Activated CD4-positive, alpha-beta memory T cell treated with anti-CD3 and anti-CD28 coated beads, Interleukin-2, amount 10 ng/mL, durations not matched to agents 7 days and 5 days (primary cell): Measurements from ENCODE around the gene ERBB4. TPM values are rescaled to one million over a fixed set of nuclear protein-coding genes. Genes with fewer than 3 reads are reported as not detected.

Experiments
- CTCF ChIA-PET: fragments of 350-600 bp; sonication (Branson Sonifier 250); formaldehyde crosslinking; loops from one replicate; lab custom pipeline; 2021; ENCODE audit warnings: antibody characterized with exemption, inconsistent platforms; lab: Charles Lee
- POLR2A ChIA-PET: fragments of 350-600 bp; sonication (Branson Sonifier 250); formaldehyde crosslinking; loops from one replicate; lab custom pipeline; 2021; ENCODE audit warnings: antibody characterized with exemption; lab: Charles Lee
- DNase-seq: peaks from one replicate; pipeline ENCODE4 v3.0.0-alpha.2; 2020
- H3K27ac Mint-ChIP-seq: one replicate; pipeline ENCODE4 v1.8.0; 2021; ENCODE audit warnings: mild to moderate bottlenecking, mixed read lengths
- H3K27me3 Mint-ChIP-seq: one replicate; pipeline ENCODE4 v1.8.0; 2021; ENCODE audit warnings: mixed read lengths
- H3K36me3 Mint-ChIP-seq: one replicate; pipeline ENCODE4 v1.8.0; 2021; ENCODE audit warnings: low read depth, mixed read lengths
- H3K4me1 Mint-ChIP-seq: one replicate; pipeline ENCODE4 v1.8.0; 2021; ENCODE audit warnings: mixed read lengths
- H3K4me3 Mint-ChIP-seq: one replicate; pipeline ENCODE4 v1.8.0; 2021; ENCODE audit warnings: mild to moderate bottlenecking, mixed read lengths
- H3K9me3 Mint-ChIP-seq: one replicate; pipeline ENCODE4 v1.8.0; 2021; ENCODE audit warnings: mixed read lengths
- total RNA-seq, 2 experiments: library from RNA; stranded (reverse); gene quantifications; one replicate each; pipeline ENCODE4 v1.2.3, GENCODE V29; 2021

ERBB4 gene
- total RNA-seq, 2 experiments from 2014 or later, result not detected

GRCh38 chr2:211347328-211347727, 1191.3 kb downstream of the ERBB4 start:
- Mint-ChIP-seq H3K4me1 (no peaks in the 10 kb centered on the region), H3K4me3 (no peak overlapping the region), H3K36me3 (no peaks in the 10 kb centered on the region), H3K9me3 (no peaks in the 10 kb centered on the region), H3K27ac (no peak overlapping the region), H3K27me3 (no peaks in the 10 kb centered on the region)
- ChIA-PET POLR2A (no interaction called here), CTCF (no interaction called here)
- DNase-seq, result no peak

- ChIA-PET POLR2A (no interaction called here), CTCF (no interaction called here)
- no peaks in the 10 kb centered on the region for H3K36me3 Mint-ChIP-seq
- no peak overlapping the region for H3K4me3 Mint-ChIP-seq
- no peak overlapping the region for H3K27ac Mint-ChIP-seq
- no peaks in the 10 kb centered on the region for H3K4me1 Mint-ChIP-seq
- no peaks in the 10 kb centered on the region for H3K9me3 Mint-ChIP-seq
- no peak for DNase-seq
- no peaks in the 10 kb centered on the region for H3K27me3 Mint-ChIP-seq
Measured at GRCh38 chr2:211344289-211344688, 1194.3 kb downstream of the ERBB4 start.

GRCh38 chr2:211333377-211333776, 1205.2 kb downstream of the ERBB4 start:
- Mint-ChIP-seq H3K4me1 (no peaks in the 10 kb centered on the region), H3K36me3 (no peaks in the 10 kb centered on the region), H3K9me3 (peaks cover 4% of the 10 kb centered on the region), H3K27me3 (no peaks in the 10 kb centered on the region), H3K4me3 (no peak overlapping the region), H3K27ac (no peak overlapping the region)
- CTCF ChIA-PET, result no interaction called here
- DNase-seq, result no peak
- POLR2A ChIA-PET, result no interaction called here

GRCh38 chr2:211331736-211332135, 1206.9 kb downstream of the ERBB4 start:
- ChIA-PET CTCF (no interaction called here), POLR2A (no interaction called here)
- H3K9me3 Mint-ChIP-seq, result peaks cover 4% of the 10 kb centered on the region
- DNase-seq, result no peak
- no peak overlapping the region for H3K27ac Mint-ChIP-seq
- H3K27me3 Mint-ChIP-seq, result no peaks in the 10 kb centered on the region
- H3K36me3 Mint-ChIP-seq, result no peaks in the 10 kb centered on the region
- no peaks in the 10 kb centered on the region for H3K4me1 Mint-ChIP-seq
- no peak overlapping the region for H3K4me3 Mint-ChIP-seq

GRCh38 chr2:211329882-211330281, 1208.7 kb downstream of the ERBB4 start:
- Mint-ChIP-seq H3K9me3 (peaks cover 4% of the 10 kb centered on the region), H3K27me3 (no peaks in the 10 kb centered on the region), H3K4me1 (no peaks in the 10 kb centered on the region), H3K4me3 (no peak overlapping the region), H3K27ac (no peak overlapping the region), H3K36me3 (no peaks in the 10 kb centered on the region)
- no peak for DNase-seq
- CTCF ChIA-PET, result no interaction called here
- POLR2A ChIA-PET, result no interaction called here

- H3K27ac Mint-ChIP-seq, result no peak overlapping the region
- no peak for DNase-seq
- H3K9me3 Mint-ChIP-seq, result peaks cover 4% of the 10 kb centered on the region
- no peaks in the 10 kb centered on the region for H3K36me3 Mint-ChIP-seq
- H3K4me1 Mint-ChIP-seq, result no peaks in the 10 kb centered on the region
- H3K27me3 Mint-ChIP-seq, result no peaks in the 10 kb centered on the region
- ChIA-PET POLR2A (no interaction called here), CTCF (no interaction called here)
- no peak overlapping the region for H3K4me3 Mint-ChIP-seq
Measured at GRCh38 chr2:211329421-211329820, 1209.2 kb downstream of the ERBB4 start.

GRCh38 chr2:211328126-211328525, 1210.5 kb downstream of the ERBB4 start:
- ChIA-PET POLR2A (no interaction called here), CTCF (no interaction called here)
- H3K36me3 Mint-ChIP-seq, result no peaks in the 10 kb centered on the region
- no peak overlapping the region for H3K4me3 Mint-ChIP-seq
- H3K9me3 Mint-ChIP-seq, result peaks cover 4% of the 10 kb centered on the region
- H3K27ac Mint-ChIP-seq, result no peak overlapping the region
- no peaks in the 10 kb centered on the region for H3K27me3 Mint-ChIP-seq
- H3K4me1 Mint-ChIP-seq, result no peaks in the 10 kb centered on the region
- no peak for DNase-seq
